Measurements from ENCODE around the gene POFUT2. TPM values are rescaled to one million over a fixed set of nuclear protein-coding genes. Genes with fewer than 3 reads are reported as not detected.

Gene POFUT2
- total RNA-seq (10 to 100 TPM; 13.0 to 31.3 (median 20.9) TPM), polyA plus RNA-seq (10 to 100 TPM in 1 of 3 donors, 1 to 10 TPM in 2; 2.5 to 21.6 (median 3.0) TPM)

GRCh38 chr21:45287438-45288391 is at the start of gene POFUT2:
Gene POFUT2, minus strand, starts transcription at chr21:45287895. Its CDS starts 24 bp downstream, at chr21:45287871.
- no peaks in the 10 kb centered on the region for H3K27me3 ChIP-seq
- peak in 1 of 4 donors; percentile 46 for TF ChIP-seq EP300 (IDR thresholded peaks at IDR 0.05)
- peak; percentile 95 to 98 (median 97) for TF ChIP-seq POLR2AphosphoS5 (IDR thresholded peaks at IDR 0.05)
- TF ChIP-seq POLR2A (IDR thresholded peaks at IDR 0.05) = peak; percentile 86 to 89
- no peak for TF ChIP-seq CTCF (IDR thresholded peaks at IDR 0.05)
- peaks cover 0 to 52% (median 39%) of the 10 kb centered on the region in 4 donors for H3K4me1 ChIP-seq
- 1% methylated on average over 90 of the region's 90 CpGs for WGBS, 2 donors
- peaks cover 23 to 32% (median 28%) of the 10 kb centered on the region in 4 donors for H3K36me3 ChIP-seq
- intact Hi-C loops (cut with DNase I) = loop anchor here (10.0 kb wide), 1 partner anchor 537 kb away; no protein-coding TSS in a partner anchor
- peak within 1 kb of the TSS; percentile 80 to 98 (median 96) for H3K27ac ChIP-seq
- DNase-seq = peak; percentile 99
- no peaks in the 10 kb centered on the region for H3K9me3 ChIP-seq
- peak within 1 kb of the TSS; percentile 68 to 96 (median 83) for H3K4me3 ChIP-seq

- H3K27ac ChIP-seq = no peak overlapping the region
- H3K36me3 ChIP-seq = no peaks in the 10 kb centered on the region
- 56 to 60% methylated on average over 8 of the region's 8 CpGs for WGBS, 2 donors
- no peaks in the 10 kb centered on the region for H3K9me3 ChIP-seq
- TF ChIP-seq POLR2AphosphoS5 (IDR thresholded peaks at IDR 0.05) (no peak), POLR2A (IDR thresholded peaks at IDR 0.05) (no peak), CTCF (IDR thresholded peaks at IDR 0.05) (no peak), EP300 (IDR thresholded peaks at IDR 0.05) (no peak)
- peak; percentile 69 for DNase-seq
- peaks cover 0 to 7% (median 0%) of the 10 kb centered on the region in 4 donors for H3K4me1 ChIP-seq
- intact Hi-C loops (cut with DNase I) = no loop called here
- H3K4me3 ChIP-seq = no peak overlapping the region
- H3K27me3 ChIP-seq = no peaks in the 10 kb centered on the region
These were observed 49.2 kb upstream of the POFUT2 start for GRCh38 chr21:45336870-45337269.

- Histone ChIP-seq H3K27me3 (no peaks in the 10 kb centered on the region), H3K9me3 (no peaks in the 10 kb centered on the region), H3K36me3 (no peaks in the 10 kb centered on the region), H3K4me1 (peaks cover 0 to 7% (median 0%) of the 10 kb centered on the region in 4 donors), H3K27ac (no peak overlapping the region), H3K4me3 (no peak overlapping the region)
- DNase-seq = peak; percentile 50
- intact Hi-C loops (cut with DNase I) = no loop called here
- TF ChIP-seq POLR2AphosphoS5 (IDR thresholded peaks at IDR 0.05) = no peak
- TF ChIP-seq CTCF (IDR thresholded peaks at IDR 0.05) = no peak
- TF ChIP-seq EP300 (IDR thresholded peaks at IDR 0.05) = no peak
- TF ChIP-seq POLR2A (IDR thresholded peaks at IDR 0.05) = no peak
- 81 to 90% methylated on average over 4 of the region's 4 CpGs for WGBS, 2 donors
These were observed 48.8 kb upstream of the POFUT2 start for GRCh38 chr21:45336535-45336810.

- H3K27ac ChIP-seq = no peak overlapping the region
- no peaks in the 10 kb centered on the region for H3K9me3 ChIP-seq
- intact Hi-C loops (cut with DNase I) = no loop called here
- H3K36me3 ChIP-seq = no peaks in the 10 kb centered on the region
- peaks cover 0 to 7% (median under 1%) of the 10 kb centered on the region in 4 donors for H3K4me1 ChIP-seq
- no peak overlapping the region for H3K4me3 ChIP-seq
- 29 to 78% methylated on average over 19 of the region's 19 CpGs for WGBS, 2 donors
- TF ChIP-seq CTCF (IDR thresholded peaks at IDR 0.05) = no peak
- no peak for TF ChIP-seq POLR2A (IDR thresholded peaks at IDR 0.05)
- no peaks in the 10 kb centered on the region for H3K27me3 ChIP-seq
- DNase-seq = peak; percentile 58
These were observed 48.3 kb upstream of the POFUT2 start for GRCh38 chr21:45335761-45336534.

Data from sigmoid colon (tissue), 7 donors.